Chondrocyte (in vitro differentiated cells): Measurements from ENCODE around the gene CHURC1. TPM values are rescaled to one million over a fixed set of nuclear protein-coding genes. Genes with fewer than 3 reads are reported as not detected.
"Not testable (repeated sequence)": the region's sequence is repeated elsewhere in the genome, so short reads cannot be mapped to it uniquely, and the experiment has no call there.

ENCODE experiments used
- DNase-seq: peaks from one replicate; pipeline ENCODE4 v3.0.0; 2021; ENCODE audit warnings: mixed read lengths, low spot score
- H3K27ac Mint-ChIP-seq: one replicate; pipeline ENCODE4 v1.8.0; 2021; ENCODE audit warnings: mild to moderate bottlenecking, moderate library complexity, mixed read lengths; ENCODE audit not compliant: unreplicated experiment
- H3K27me3 Mint-ChIP-seq: 2 replicates; pipeline ENCODE4 v1.8.0; 2021; ENCODE audit warnings: low read depth, mixed read lengths
- H3K36me3 Mint-ChIP-seq: 2 replicates; pipeline ENCODE4 v1.8.0; 2021; ENCODE audit warnings: low read depth, mixed read lengths
- H3K4me1 Mint-ChIP-seq: 2 replicates; pipeline ENCODE4 v1.8.0; 2021; ENCODE audit warnings: low read depth, mild to moderate bottlenecking, mixed read lengths
- H3K4me3 Mint-ChIP-seq: one replicate; pipeline ENCODE4 v1.8.0; 2021; ENCODE audit warnings: mild to moderate bottlenecking, moderate library complexity, mixed read lengths; ENCODE audit not compliant: unreplicated experiment
- H3K9me3 Mint-ChIP-seq: 2 replicates; pipeline ENCODE4 v1.8.0; 2021; ENCODE audit warnings: low read depth, mixed read lengths
- CTCF ChIP-seq: fragments of 200-600 bp; sonication (generic); IDR thresholded peaks from 2 replicates; pipeline ENCODE4 v1.5.0; 2021; ENCODE audit warnings: antibody characterized with exemption, mild to moderate bottlenecking, moderate library complexity
- total RNA-seq: library from RNA; stranded (reverse); gene quantifications from 3 replicates; pipeline ENCODE4 v1.2.1, GENCODE V29; 2021

CHURC1 gene
- total RNA-seq, 1 donor from 2014 or later: 46.9 TPM

DNA sequence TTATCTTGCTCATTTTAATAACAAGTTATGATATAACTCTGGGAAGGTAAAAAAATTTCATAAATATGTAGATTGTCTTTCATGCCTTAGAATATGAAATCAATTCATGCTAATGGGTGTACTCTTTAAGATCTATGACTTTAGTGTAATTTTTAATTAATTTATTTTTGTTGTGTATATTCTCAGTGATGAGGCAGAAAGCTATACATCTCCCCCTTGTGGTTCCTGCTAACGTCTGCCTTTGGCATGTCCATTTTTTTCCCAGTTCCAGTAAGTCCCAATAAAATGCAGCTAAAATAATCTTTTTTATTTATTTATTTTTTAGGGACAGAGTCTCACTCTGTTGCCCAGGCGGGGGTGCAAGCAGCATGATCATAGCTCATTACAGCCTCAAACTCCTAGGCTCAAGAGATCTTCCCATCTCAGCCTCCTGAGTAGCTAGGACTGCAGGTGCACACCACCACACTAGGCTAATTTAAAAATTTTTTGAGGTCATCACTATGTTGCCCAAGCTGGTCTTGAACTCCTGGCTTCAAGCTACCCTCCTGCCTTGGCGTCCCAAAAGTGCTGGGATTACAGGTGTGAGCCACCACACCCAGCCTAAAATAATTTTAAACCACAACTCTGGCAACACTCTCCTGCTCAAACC lies 3.3 kb upstream of the CHURC1 start:
- Mint-ChIP-seq H3K4me3 (no peak overlapping the region), H3K27me3 (peaks cover 2% of the 10 kb centered on the region), H3K27ac (no peak overlapping the region), H3K4me1 (peaks cover 28% of the 10 kb centered on the region), H3K9me3 (no peaks in the 10 kb centered on the region), H3K36me3 (peaks cover 2% of the 10 kb centered on the region)
- peak; percentile 83 for TF ChIP-seq CTCF
- DNase-seq: no peak

- Mint-ChIP-seq H3K27ac (peak overlapping the region; percentile 12), H3K4me3 (no peak overlapping the region), H3K27me3 (peaks cover 2% of the 10 kb centered on the region), H3K36me3 (peaks cover 2% of the 10 kb centered on the region), H3K9me3 (no peaks in the 10 kb centered on the region), H3K4me1 (peaks cover 33% of the 10 kb centered on the region)
- DNase-seq: no peak
- TF ChIP-seq CTCF: no peak
These were observed 2.0 kb upstream of the CHURC1 start for GRCh38 chr14:64912261-64912660.

DNA sequence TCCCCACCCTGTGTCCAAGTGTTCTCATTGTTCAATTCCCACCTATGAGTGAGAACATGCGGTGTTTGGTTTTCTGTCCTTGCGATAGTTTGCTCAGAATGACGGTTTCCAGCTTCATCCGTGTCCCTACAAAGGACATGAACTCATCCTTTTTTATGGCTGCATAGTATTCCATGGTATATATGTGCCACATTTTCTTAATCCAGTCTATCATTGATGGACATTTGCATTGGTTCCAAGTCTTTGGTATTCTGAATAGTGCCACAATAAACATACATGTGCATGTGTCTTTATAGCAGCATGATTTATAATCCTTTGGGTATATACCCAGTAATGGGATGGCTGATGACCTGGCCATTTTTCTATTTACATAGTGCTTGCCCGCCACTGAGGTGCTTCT lies 778 bp upstream of the CHURC1 start:
- Mint-ChIP-seq H3K4me3 (peak overlapping the region; percentile 84), H3K27ac (peak overlapping the region; percentile 99), H3K4me1 (peaks cover 44% of the 10 kb centered on the region)
- H3K9me3 Mint-ChIP-seq, DNase-seq, H3K27me3 Mint-ChIP-seq, H3K36me3 Mint-ChIP-seq: not testable (repeated sequence)

DNA sequence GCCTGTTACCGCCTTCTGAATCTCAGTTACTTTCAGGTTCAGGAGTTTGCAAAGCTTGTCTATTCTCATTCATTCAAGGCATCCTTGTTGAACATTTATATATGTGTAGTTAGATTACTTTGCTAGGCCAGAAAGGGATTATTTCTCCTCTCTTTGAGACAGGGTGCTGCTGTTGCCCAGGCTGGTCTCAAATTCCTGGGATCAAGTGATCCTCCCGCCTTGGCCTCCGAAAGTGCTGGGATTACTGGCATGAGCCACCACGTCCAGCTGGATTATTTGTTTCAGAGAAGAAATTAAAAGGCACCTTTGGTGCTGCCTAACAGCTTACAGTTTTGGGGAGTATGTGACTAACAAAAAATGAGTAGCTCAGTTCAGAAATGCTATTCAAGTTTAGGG lies 772 bp downstream of the CHURC1 start:
- Mint-ChIP-seq H3K4me1 (peaks cover 57% of the 10 kb centered on the region), H3K36me3 (peaks cover 5% of the 10 kb centered on the region), H3K27me3 (peaks cover 2% of the 10 kb centered on the region), H3K4me3 (peak overlapping the region; percentile 84), H3K27ac (peak overlapping the region; percentile 99), H3K9me3 (peaks cover 3% of the 10 kb centered on the region)
- no peak for DNase-seq
- no peak for TF ChIP-seq CTCF

DNA sequence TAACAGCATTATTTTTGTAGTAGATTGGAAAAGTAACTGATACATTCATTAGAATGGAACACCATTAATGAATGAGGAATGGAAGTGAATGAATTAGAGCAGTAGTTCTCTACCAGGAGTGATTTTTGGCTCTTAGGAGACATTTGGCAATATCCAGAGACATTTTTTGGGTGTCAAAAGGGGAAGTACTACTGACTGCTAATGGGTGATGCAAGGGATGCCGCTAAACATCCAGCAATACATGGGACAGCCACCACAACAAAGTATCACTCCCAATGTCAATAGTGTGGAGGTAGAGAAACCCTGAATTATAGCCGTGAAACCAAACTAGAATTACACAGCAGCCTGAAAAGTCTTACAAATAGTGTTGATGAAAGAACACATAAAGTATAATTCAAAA lies 1.5 kb downstream of the CHURC1 start:
- Mint-ChIP-seq H3K27ac (peak overlapping the region; percentile 99), H3K36me3 (peaks cover 5% of the 10 kb centered on the region), H3K27me3 (no peaks in the 10 kb centered on the region), H3K4me3 (peak overlapping the region; percentile 84), H3K4me1 (peaks cover 65% of the 10 kb centered on the region), H3K9me3 (peaks cover 3% of the 10 kb centered on the region)
- no peak for DNase-seq
- TF ChIP-seq CTCF: no peak

DNA sequence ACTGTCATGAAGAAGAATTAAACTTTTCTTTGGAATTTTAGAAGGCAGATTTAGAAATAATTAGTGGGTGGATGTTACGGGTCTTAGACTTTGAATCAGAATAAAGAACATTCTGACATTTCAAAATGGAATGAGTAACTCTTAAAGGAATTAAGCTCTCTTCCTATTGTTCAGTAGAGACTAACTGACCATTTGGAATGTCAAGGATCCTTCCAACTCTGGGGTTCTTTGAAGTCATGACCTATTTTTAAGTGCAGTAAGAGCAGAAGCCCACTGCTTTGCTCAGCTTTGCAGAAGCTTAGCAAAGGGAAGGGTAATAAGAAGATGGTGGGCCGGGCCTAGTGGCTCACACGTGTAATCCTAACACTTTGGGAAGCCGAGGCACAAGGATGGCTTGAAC lies 4.0 kb downstream of the CHURC1 start:
- DNase-seq: no peak
- H3K4me1 Mint-ChIP-seq: peaks cover 59% of the 10 kb centered on the region
- H3K4me3 Mint-ChIP-seq: no peak overlapping the region
- no peak for TF ChIP-seq CTCF
- H3K36me3 Mint-ChIP-seq: peaks cover 5% of the 10 kb centered on the region
- H3K27me3 Mint-ChIP-seq: no peaks in the 10 kb centered on the region
- H3K9me3 Mint-ChIP-seq: peaks cover 8% of the 10 kb centered on the region
- peak overlapping the region; percentile 86 for H3K27ac Mint-ChIP-seq
